Measurements from ENCODE around the gene CINP.
A peak's percentile ranks its signal among the peaks of the same experiment; 100 is the strongest.
"Not testable (repeated sequence)": the region's sequence is repeated elsewhere in the genome, so short reads cannot be mapped to it uniquely, and the experiment has no call there.

Gene CINP

GRCh38 chr14:102352213-102352612 is 10.5 kb downstream of the CINP start:
- DNase-seq: no peak

GRCh38 chr14:102351593-102351992 is 11.1 kb downstream of the CINP start:
- DNase-seq: not testable (repeated sequence)

GRCh38 chr14:102351023-102351422 is 11.7 kb downstream of the CINP start:
- no peak for DNase-seq

DNA sequence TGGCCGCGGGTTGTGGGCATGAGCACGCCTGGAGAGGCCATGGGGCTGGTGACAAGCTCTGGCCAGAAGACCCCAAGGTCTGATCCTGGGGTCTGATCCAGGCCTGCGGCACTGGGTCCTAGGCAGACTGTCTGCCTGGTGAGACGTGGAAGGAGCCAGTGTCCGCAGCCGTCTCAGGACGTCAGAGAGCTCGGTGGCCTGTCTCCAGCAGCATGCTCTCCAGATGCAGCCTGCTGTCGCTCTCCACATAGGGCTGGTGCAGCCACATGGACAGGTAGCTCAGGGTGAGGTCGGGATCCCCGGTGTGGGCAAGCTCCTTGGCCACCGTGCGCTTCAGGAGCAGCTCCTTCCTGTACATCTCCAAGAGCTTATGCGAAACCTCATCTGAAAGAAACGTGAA is 14.3 kb downstream of the CINP start:
- DNase-seq: no peak

DNA sequence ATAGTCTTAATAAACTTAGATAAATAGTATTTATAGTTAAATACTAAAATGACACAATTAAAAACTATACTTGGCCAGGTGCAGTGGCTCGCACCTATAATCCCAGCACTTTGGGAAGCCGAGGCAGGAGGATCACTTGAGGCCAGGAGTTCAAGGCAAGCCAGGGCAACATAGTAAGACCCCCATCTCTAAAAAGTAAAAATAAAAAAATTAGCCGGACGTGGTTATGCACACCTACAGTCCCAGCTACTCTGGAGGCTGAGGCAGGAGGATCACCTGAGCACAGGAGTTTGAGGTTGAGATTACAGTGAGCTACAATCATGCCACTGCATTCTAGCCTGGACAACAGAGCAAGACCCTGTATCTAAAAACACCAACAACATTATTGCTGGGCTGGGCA is 16.0 kb downstream of the CINP start:
- DNase-seq: no peak

DNA sequence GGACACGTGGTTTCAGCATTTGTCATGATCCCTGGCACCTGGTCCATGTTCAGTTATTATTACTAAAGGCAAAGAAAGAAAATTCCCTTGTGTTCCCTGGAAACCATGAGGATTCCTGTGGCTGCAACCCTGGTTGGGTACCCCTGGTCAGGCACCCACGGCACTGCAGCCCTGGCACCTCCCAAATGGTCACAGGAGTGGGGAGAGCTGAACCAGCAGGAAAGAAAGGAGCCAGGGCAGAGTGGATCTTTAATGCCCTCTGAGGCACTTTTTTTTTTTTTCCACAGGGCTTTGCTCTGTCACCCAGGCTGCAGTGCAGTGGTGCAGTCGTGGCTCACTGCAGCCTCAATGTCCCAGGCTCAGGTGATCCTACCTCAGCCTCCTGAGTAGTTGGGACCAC is 17.5 kb downstream of the CINP start:
- DNase-seq: no peak

GRCh38 chr14:102344485-102344884 is 18.2 kb downstream of the CINP start:
- DNase-seq: no peak

DNA sequence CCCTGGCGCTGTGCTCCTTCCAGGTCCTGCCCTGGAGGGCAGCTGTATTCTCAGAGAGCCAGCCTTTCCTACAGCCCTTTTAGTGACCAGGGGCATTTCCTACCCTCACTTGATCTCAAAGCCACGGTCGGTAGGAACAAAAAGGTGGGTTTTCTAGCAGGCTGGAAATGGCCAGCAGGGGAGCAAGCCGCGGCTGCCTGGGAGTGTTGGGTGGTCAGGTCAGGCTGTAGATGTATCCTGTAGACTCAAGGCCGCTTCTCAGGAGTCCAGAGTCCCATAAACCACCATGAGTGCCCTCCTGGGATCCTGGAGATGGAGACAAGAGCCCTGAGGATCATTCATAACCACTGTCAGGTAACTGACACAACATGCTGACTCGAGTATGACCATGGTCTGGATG is 18.6 kb downstream of the CINP start:
- DNase-seq: no peak

GRCh38 chr14:102342238-102342637 is 20.5 kb downstream of the CINP start:
- no peak for DNase-seq

DNA sequence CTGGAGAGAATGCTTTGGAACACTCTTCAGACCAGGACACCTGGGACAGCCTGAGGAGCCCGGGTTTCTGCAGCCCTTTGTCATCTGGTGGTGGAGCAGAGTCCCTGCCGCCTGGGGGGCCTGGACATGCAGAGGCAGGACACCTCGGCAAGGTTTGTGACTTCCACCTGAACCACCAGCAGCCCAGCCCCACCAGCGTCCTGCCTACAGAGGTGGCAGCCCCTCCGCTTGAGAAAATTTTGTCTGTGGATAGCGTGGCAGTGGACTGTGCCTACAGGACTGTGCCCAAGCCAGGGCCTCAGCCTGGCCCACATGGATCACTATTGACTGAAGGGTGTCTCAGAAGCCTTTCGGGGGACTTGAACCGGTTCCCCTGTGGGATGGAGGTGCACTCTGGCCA is 21.1 kb downstream of the CINP start:
- DNase-seq: no peak

DNA sequence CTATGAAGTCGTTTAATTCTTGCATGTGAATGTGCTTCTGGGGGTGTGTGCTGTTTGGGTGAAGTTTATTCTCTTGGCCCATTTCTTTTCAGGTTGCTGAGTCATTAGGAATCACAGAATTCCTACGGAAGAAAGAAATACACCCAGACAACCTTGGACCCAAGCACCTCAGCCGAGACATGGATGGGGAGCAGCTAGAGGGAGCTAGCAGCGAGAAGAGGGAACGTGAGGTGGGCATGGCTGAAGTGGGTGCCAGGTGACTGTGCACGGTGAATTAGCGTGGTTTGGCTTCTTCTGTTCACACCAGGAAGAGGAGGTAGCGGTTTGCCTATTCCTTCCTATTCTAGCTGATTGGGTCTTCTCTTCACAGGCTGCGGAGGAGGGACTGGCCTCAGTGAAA is 24.0 kb downstream of the CINP start:
- no peak for DNase-seq

DNA sequence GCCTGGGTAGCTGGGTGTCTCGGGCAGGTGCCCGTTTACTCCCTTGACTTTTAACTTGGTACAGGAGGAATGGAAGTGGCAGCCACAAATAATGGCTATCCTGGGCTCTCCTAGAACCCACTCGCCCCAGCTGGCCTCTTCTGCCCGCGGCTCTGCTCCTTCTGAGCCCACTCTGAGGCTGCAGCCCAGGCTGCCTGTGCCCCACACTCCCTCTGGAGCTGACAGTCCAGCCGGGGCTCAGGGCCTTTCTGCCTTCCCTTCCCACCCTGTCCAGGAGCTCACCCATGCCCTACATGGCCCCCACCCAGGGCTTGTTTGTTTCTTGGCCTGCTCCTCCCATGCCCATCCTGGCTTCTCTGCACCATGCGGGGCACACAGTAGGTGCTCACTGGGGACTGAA is 27.5 kb downstream of the CINP start:
- no peak for DNase-seq

GRCh38 chr14:102333795-102334705 is 28.6 kb downstream of the CINP start:
- no peak for DNase-seq

- DNase-seq: no peak
Observed at GRCh38 chr14:102333390-102333789, 29.3 kb downstream of the CINP start.

GRCh38 chr14:102330806-102331205 is 31.9 kb downstream of the CINP start:
- no peak for DNase-seq

GRCh38 chr14:102329381-102329780 is 33.3 kb downstream of the CINP start:
- not testable (repeated sequence) for DNase-seq

DNA sequence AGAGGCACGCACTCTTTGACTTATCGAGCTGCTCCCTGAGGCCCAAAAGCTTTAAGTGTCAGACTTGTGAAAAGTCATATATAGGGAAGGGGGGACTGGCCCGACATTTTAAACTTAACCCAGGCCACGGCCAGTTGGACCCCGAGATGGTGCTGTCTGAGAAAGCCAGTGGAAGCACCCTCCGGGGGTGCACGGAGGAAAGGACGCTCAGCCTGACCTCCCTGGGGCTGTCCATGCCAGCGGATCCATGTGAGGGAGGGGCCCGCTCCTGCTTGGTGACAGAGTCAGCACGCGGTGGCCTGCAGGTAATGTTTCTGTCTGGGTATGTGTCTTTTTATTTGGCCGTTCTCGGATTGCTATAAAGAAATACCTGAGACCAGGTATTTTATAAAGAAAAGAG is 36.1 kb downstream of the CINP start:
- DNase-seq: no peak

DNA sequence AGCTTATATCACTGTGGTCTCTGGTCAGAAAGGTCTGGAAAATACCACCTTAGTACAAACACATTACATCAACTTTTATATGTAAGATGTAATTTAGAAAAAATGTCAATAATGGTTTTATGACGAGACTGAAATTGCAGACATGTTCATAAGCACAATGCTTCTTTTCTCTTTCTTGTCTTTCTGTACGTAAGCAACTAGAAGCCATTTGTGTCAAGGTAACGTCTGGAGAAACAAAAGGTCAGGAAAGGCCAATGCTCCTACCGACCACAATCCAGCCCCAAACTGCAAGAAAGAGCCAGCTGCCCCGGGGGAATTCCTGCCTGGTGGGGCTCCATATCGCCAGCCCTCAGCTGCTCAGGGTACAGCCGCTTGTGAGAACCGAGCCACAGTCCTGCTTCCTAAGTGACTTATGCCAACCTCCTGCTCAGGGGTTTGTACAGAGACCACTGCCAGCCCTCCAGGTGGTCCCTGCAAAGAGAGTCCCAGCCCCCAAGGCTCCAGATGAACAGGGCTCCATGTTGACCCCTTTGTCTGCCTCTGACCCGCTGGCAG is 36.8 kb downstream of the CINP start:
- DNase-seq: no peak

GRCh38 chr14:102323102-102323501 is 39.6 kb downstream of the CINP start:
- DNase-seq: peak; percentile 31

DNA sequence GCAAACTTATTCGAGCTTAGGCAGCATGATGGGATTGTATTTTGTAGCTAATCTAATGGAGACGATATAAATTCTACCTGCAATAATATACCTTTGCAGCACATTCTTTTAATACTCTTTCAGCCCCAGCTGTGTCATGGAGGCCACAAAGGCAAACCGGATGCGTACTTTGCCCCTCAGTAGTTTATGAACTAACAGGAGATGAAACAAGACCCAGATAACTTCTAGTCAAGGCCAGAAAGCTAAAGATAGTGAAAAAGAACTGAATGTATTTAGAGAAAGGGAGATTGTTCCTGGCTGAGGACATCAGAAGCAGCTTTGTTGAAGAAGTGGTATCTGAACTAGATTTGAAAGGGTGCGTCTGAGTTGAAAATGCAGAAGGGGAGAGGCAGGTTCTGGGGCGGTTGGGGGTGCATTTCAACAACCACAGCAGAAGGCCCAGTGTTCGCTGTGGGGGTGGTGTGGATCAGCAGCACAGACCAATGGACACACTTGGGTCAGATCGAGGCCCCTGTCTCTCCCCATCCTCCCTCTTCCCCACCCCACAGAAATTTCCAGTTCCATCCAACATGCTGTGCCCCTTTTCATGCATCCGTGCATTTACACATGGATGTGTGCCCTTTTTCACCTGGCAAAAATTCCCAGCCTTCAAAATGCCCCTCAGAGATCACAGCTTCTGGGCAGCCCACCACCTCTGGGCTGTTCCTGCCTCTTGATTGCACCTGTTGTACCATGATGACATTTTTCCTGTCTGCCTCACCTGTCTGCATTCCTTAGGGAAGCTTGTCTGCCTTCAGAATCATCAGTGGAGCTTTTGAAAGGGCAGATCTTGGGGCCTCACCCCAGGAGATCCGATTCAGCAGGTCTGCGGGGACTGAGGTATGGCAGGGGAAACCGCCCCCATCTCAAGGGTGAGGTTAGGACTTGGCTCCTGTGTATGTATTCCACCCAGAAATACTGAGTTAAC is 41.0 kb downstream of the CINP start:
- no peak for DNase-seq

DNA sequence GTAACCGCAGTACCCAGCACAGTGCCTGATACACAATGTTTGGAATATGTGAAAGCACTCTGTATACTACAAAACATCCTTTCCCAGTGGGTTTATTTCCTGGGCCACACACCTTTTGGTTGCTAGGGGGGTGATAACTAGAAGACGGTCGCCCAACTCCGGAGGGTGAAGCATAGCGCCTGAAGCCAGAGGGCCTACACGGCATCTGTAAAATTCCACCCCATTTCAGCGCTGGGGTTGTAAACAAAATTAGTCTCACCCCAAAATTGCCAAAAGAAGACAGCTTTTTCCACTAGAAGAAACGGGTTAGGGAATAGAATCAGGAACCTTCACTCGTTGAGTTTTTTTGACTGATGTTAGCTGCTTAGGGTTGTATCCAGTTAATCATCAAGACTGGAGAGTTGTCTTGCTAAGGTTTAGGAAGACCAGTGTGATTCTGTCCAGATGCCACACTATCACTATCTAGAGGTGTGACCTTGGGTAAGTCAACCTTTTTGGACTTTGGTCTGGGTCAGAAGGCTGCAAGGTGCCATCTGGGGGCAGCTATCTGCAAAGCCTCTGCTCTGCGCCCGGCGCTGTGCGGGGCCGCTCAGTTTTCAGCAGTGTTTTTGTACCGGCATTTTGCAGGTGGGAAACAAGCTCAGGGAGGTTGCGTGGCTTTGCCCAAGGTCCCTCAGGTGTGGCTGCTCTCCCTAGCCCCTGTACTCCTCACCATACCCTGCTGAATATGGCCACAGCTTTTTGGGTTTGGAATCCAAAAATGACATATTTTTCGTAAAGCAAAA is 41.8 kb downstream of the CINP start:
- no peak for DNase-seq

DNA sequence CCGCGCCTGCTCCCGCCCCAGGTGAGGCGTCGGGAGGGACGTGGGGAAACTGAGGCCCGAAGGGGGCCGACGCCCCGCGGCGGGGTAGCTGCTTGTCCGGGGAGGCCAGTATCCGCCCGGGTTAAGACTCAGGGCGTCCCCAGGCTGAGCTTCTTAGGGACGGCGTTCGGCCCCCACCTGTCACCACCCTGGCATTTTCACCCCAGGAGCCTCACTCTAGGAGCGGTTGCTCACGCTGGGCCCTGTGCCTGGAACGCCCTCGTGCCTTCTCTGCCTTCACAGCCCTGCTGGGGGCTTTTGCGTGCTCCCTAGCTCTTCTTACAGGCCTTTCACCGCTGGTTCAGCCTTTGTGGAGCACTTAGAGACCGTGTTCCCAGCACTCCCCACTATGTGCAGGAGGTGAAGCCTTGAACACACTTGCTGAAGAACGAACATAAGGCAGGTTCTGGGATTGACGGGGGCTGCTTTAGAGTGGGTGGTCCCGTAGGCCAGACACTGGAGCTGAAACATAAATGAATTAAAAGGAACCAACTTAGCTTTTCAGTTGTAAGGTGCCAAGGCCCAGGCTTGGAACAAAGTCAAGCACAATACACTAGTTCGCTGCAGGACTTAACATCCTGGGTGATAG is 42.5 kb downstream of the CINP start:
- peak; percentile 77 for DNase-seq
